SK-N-SH (cell line): Measurements from ENCODE around the gene ARID1B. TPM values are rescaled to one million over a fixed set of nuclear protein-coding genes. Genes with fewer than 3 reads are reported as not detected.
A peak's percentile ranks its signal among the peaks of the same experiment; 100 is the strongest.

ENCODE experiments used
- CTCF ChIA-PET: fragments of 300-600, 350-600 bp; formaldehyde crosslinking; extraction: SDS; loops from one replicate; lab custom pipeline; 2021; lab: Yijun Ruan, JAX
- POLR2A ChIA-PET: fragments of 350-600 bp; sonication (Branson Sonifier 250); formaldehyde crosslinking; extraction: SDS; loops from one replicate; lab custom pipeline; 2020; ENCODE audit warnings: antibody characterized with exemption, inconsistent platforms; lab: Yijun Ruan, JAX
- DNase-seq: peaks from one replicate; pipeline ENCODE4 v3.0.0; 2012
- H2AFZ ChIP-seq: fragments of 200-600 bp; sonication (generic); 2 replicates; pipeline ENCODE4 v1.8.1; 2016; ENCODE audit warnings: antibody characterized with exemption, mild to moderate bottlenecking, low read depth
- H3F3A ChIP-seq: fragments of 200-600 bp; sonication (generic); replicated peaks from 2 replicates; pipeline ENCODE3; 2016; ENCODE audit warnings: antibody characterized with exemption, mild to moderate bottlenecking; ENCODE audit not compliant: insufficient read depth
- H3K27ac ChIP-seq, 2 experiments: fragments of 200-500 bp in 1 of 2; fragments of 200-600 bp in 1 of 2; sonication (Bioruptor generic) in 1 of 2; sonication (generic), shearing (Covaris generic) in 1 of 2; 2 replicates each; pipeline versions ENCODE4 v1.5.1 to v1.6.1; 2014 to 2016; ENCODE audit warnings: low read depth in 2 of 2, inconsistent platforms in 1 of 2, low read length in 1 of 2, mild to moderate bottlenecking in 1 of 2, mixed read lengths in 1 of 2
- H3K27me3 ChIP-seq: fragments of 200-600 bp; sonication (generic), shearing (Covaris generic); 2 replicates; pipeline ENCODE4 v1.6.1; 2016; ENCODE audit warnings: mixed run types; ENCODE audit not compliant: insufficient read depth
- H3K36me3 ChIP-seq, 2 experiments: fragments of 200-500 bp in 1 of 2; fragments of 200-600 bp in 1 of 2; sonication (Bioruptor generic) in 1 of 2; sonication (generic) in 1 of 2; replicated peaks in 1 of 2; 2 replicates each; pipeline versions ENCODE3 to v1.5.1; 2014 to 2016; ENCODE audit warnings: low read length in 1 of 2, mild to moderate bottlenecking in 1 of 2; ENCODE audit not compliant: insufficient read depth in 2 of 2, control insufficient read depth in 1 of 2
- H3K4me1 ChIP-seq, 2 experiments: fragments of 200-500 bp in 1 of 2; fragments of 200-600 bp in 1 of 2; sonication (Bioruptor generic) in 1 of 2; sonication (generic), shearing (Covaris generic) in 1 of 2; 2 replicates each; pipeline versions ENCODE4 v1.5.1 to v1.6.1; 2014 to 2016; ENCODE audit warnings: low read depth in 1 of 2, low read length in 1 of 2, mixed run types in 1 of 2; ENCODE audit not compliant: insufficient read depth in 2 of 2, control insufficient read depth in 1 of 2
- H3K4me2 ChIP-seq: fragments of 200-600 bp; sonication (generic), shearing (Covaris generic); 2 replicates; pipeline ENCODE4 v1.6.1; 2017; ENCODE audit warnings: mixed run types
- H3K4me3 ChIP-seq, 2 experiments: fragments of 200-500 bp in 1 of 2; fragments of 200-600 bp in 1 of 2; sonication (Bioruptor generic) in 1 of 2; sonication (generic), shearing (Covaris generic) in 1 of 2; 2 replicates each; pipeline versions ENCODE4 v1.5.1 to v1.8.1; 2014 to 2016; ENCODE audit warnings: low read depth in 2 of 2, inconsistent platforms in 1 of 2, low read length in 1 of 2, mild to moderate bottlenecking in 1 of 2, mixed read lengths in 1 of 2, moderate library complexity in 1 of 2
- H3K79me2 ChIP-seq: fragments of 200-600 bp; sonication (generic); 2 replicates; pipeline ENCODE4 v1.8.1; 2017; ENCODE audit warnings: mild to moderate bottlenecking; ENCODE audit not compliant: insufficient read depth
- H3K9ac ChIP-seq: fragments of 200-600 bp; sonication (generic); 2 replicates; pipeline ENCODE4 v1.6.1; 2017; ENCODE audit warnings: mixed run types
- H3K9me2 ChIP-seq: fragments of 200-600 bp; sonication (generic); 2 replicates; pipeline ENCODE4 v1.6.1; 2017; ENCODE audit warnings: mixed run types
- H3K9me3 ChIP-seq: fragments of 200-600 bp; sonication (generic); 2 replicates; pipeline ENCODE4 v1.6.1; 2017; ENCODE audit warnings: mixed run types, mild to moderate bottlenecking, moderate library complexity
- H4K20me1 ChIP-seq: fragments of 200-600 bp; sonication (generic); 2 replicates; pipeline ENCODE4 v1.6.1; 2017; ENCODE audit warnings: mild to moderate bottlenecking, mixed run types; ENCODE audit not compliant: insufficient read depth
- FOSL2 ChIP-seq: IDR thresholded peaks from 2 replicates; pipeline ENCODE4 v1.4.0; 2012; ENCODE audit warnings: low read depth, mild to moderate bottlenecking, moderate library complexity, borderline replicate concordance
- NRF1 ChIP-seq: IDR thresholded peaks from 2 replicates; pipeline ENCODE4 v1.6.1; 2012; ENCODE audit warnings: low read depth, mild to moderate bottlenecking, low read length
- RAD21 ChIP-seq: IDR thresholded peaks from 2 replicates; pipeline ENCODE4 v1.6.1; 2012; ENCODE audit warnings: mild to moderate bottlenecking, low read length
- REST ChIP-seq: IDR thresholded peaks from 2 replicates; pipeline ENCODE4 v1.6.1; 2012; ENCODE audit warnings: mild to moderate bottlenecking, low read depth, low read length, moderate library complexity
- RXRA ChIP-seq: IDR thresholded peaks from 2 replicates; pipeline ENCODE4 v1.4.0; 2012; ENCODE audit warnings: low read depth, mild to moderate bottlenecking, borderline replicate concordance
- TAF1 ChIP-seq: IDR thresholded peaks from 2 replicates; pipeline ENCODE4 v1.6.1; 2012; ENCODE audit warnings: low read depth, mild to moderate bottlenecking, low read length, moderate library complexity, borderline replicate concordance
- WGBS: methylation state at CpG from one replicate; pipeline ENCODE4 v1.1.6; 2017; ENCODE audit warnings: low lambda C conversion rate; 5-methylcytosine and 5-hydroxymethylcytosine counted together
- polyA plus RNA-seq, 3 experiments: library from polyadenylated mRNA; depleted of rRNA; stranded (reverse); fragments of >200 nt; gene quantifications; 2 replicates each; pipeline ENCODE4 v1.2.3, GENCODE V29; 2012
- TF ChIP-seq, protein P1 (sequence below): IDR thresholded peaks from 2 replicates; pipeline ENCODE4; 2012

The ARID1B gene
- polyA plus RNA-seq, 1 of the 3 experiments (the other 2 are of a cell fraction) = 13.6 TPM

DNA sequence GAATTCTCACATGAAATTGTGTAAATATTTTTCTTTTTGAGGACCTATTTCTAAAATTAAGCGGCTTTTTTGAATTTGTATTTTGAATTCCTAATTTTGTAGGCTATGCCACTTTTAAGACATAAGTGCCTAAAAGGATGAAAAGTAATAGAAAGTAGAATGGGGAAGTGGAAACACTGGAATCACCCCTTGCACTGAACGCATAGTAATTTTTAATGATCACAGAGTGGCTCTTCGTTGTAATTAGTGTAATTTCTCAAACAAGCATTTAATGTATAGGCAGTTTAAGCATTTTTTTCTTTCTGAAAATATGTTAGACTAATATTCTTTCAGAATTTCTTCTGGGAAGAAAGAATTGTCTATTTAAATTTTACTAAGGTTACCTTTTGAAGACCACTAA lies 73.2 kb downstream of the ARID1B start:
- Histone ChIP-seq H3K36me3 (no peaks in the 10 kb centered on the region), H3K9ac (no peak overlapping the region), H3K4me3 (no peak overlapping the region), H3F3A (no peaks in the 10 kb centered on the region), H3K79me2 (peaks cover 100% of the 10 kb centered on the region), H2AFZ (no peak overlapping the region), H3K4me1 (peaks cover 38 to 41% of the 10 kb centered on the region in 2 experiments; a peak in 3 of 4 replicates), H3K4me2 (no peak overlapping the region), H3K9me3 (no peaks in the 10 kb centered on the region), H3K9me2 (no peaks in the 10 kb centered on the region), H3K27me3 (no peaks in the 10 kb centered on the region), H3K27ac (no peak overlapping the region), H4K20me1 (peaks cover 99% of the 10 kb centered on the region)
- CTCF ChIA-PET = interaction anchor here (0.7 kb wide), 1 partner anchor 84 kb away, joined by 3 read pairs; no protein-coding TSS in a partner anchor
- 96% methylated on average over 3 of the region's 3 CpGs for WGBS
- POLR2A ChIA-PET = interaction anchor here (0.8 kb wide), 1 partner anchor 132 kb away, joined by 3 read pairs; no protein-coding TSS in a partner anchor
- TF ChIP-seq TAF1 (no peak), NRF1 (no peak), RXRA (no peak)
- DNase-seq = no peak

DNA sequence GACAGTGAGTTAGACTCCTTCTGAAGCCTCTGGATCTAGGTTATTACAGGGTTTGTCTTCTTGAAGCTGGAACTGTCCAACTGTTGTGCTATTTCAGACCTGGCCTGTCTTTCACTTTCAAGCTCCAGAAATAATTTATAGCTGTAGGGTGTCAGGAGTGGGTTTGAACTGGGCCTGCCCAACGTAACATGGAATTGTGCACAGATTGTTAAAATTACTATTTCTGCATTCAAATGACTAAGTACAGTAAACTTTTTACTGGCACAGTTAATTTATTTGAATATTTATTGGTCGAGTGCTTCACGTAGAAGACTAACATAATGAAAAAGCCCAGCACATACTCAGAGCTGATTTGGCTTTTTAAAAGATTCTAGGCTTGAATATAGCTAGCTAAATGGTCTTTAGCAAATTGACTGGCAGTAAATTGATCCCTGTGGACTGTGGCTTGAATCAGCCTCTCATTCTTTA lies 74.3 kb downstream of the ARID1B start:
- H3K9me2 ChIP-seq = no peaks in the 10 kb centered on the region
- peaks cover 100% of the 10 kb centered on the region for H4K20me1 ChIP-seq
- no peak for DNase-seq
- no peaks in the 10 kb centered on the region for H3K27me3 ChIP-seq
- H3K9ac ChIP-seq = no peak overlapping the region
- H3K4me2 ChIP-seq = no peak overlapping the region
- 92% methylated on average over 3 of the region's 3 CpGs for WGBS
- ChIA-PET CTCF (no interaction called here), POLR2A (no interaction called here)
- no peak overlapping the region for H2AFZ ChIP-seq
- H3K4me1 ChIP-seq = peaks cover 37 to 38% of the 10 kb centered on the region in 2 experiments; a peak in 3 of 4 replicates
- peaks cover 100% of the 10 kb centered on the region for H3K79me2 ChIP-seq
- no peaks in the 10 kb centered on the region for H3F3A ChIP-seq
- H3K36me3 ChIP-seq = no peaks in the 10 kb centered on the region
- no peak overlapping the region for H3K27ac ChIP-seq
- no peak overlapping the region for H3K4me3 ChIP-seq
- TF ChIP-seq RXRA (no peak), REST (0 out of 2 replicates have a peak, but pooled peaks have one; percentile 42)
- H3K9me3 ChIP-seq = no peaks in the 10 kb centered on the region

GRCh38 chr6:156852147-156852857 lies 75.1 kb downstream of the ARID1B start:
- TF ChIP-seq, protein P1, sequence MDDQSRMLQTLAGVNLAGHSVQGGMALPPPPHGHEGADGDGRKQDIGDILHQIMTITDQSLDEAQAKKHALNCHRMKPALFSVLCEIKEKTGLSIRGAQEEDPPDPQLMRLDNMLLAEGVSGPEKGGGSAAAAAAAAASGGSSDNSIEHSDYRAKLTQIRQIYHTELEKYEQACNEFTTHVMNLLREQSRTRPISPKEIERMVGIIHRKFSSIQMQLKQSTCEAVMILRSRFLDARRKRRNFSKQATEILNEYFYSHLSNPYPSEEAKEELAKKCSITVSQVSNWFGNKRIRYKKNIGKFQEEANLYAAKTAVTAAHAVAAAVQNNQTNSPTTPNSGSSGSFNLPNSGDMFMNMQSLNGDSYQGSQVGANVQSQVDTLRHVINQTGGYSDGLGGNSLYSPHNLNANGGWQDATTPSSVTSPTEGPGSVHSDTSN = no peak
- TF ChIP-seq RAD21 = 0 out of 2 replicates have a peak, but pooled peaks have one; percentile 9
- TF ChIP-seq FOSL2 = no peak
- H2AFZ ChIP-seq = no peak overlapping the region
- no peaks in the 10 kb centered on the region for H3K27me3 ChIP-seq
- 86% methylated on average over 9 of the region's 9 CpGs for WGBS
- H3K27ac ChIP-seq = no peak overlapping the region
- H3K79me2 ChIP-seq = peaks cover 100% of the 10 kb centered on the region
- POLR2A ChIA-PET = interaction anchor here (0.6 kb wide), 1 partner anchor 736 kb away, joined by 3 read pairs; no protein-coding TSS in a partner anchor
- H3F3A ChIP-seq = no peaks in the 10 kb centered on the region
- H3K9me2 ChIP-seq = no peaks in the 10 kb centered on the region
- peaks cover 33 to 38% of the 10 kb centered on the region in 2 experiments; a peak in 3 of 4 replicates for H3K4me1 ChIP-seq
- H3K4me3 ChIP-seq = no peak overlapping the region
- no peaks in the 10 kb centered on the region for H3K36me3 ChIP-seq
- H3K9ac ChIP-seq = no peak overlapping the region
- no peak overlapping the region; the same call in 1 of the 2 replicates for H3K4me2 ChIP-seq
- H4K20me1 ChIP-seq = peaks cover 100% of the 10 kb centered on the region
- no peak for DNase-seq
- H3K9me3 ChIP-seq = no peaks in the 10 kb centered on the region
- CTCF ChIA-PET = interaction anchor here (0.9 kb wide), 1 partner anchor 182 kb away, joined by 3 read pairs; no protein-coding TSS in a partner anchor
